HepG2 (cell line): ENCODE measurements around the gene MTIF2. TPM values are rescaled to one million over a fixed set of nuclear protein-coding genes. Genes with fewer than 3 reads are reported as not detected.

ENCODE experiments used
- ARID4A ChIP-seq: sonication (generic); formaldehyde crosslinking; IDR thresholded peaks from 2 replicates; pipeline ENCODE4 v1.5.0; 2020; ENCODE audit warnings: mild to moderate bottlenecking, missing genetic modification reagents, borderline replicate concordance
- DR1 ChIP-seq: sonication (generic); formaldehyde crosslinking; IDR thresholded peaks from 2 replicates; pipeline ENCODE4 v1.8.0; 2021; ENCODE audit warnings: mild to moderate bottlenecking, missing genetic modification reagents, inconsistent platforms
- FLYWCH1 ChIP-seq: sonication (generic); formaldehyde crosslinking; IDR thresholded peaks from 2 replicates; pipeline ENCODE4 v1.8.1; 2023; ENCODE audit warnings: mild to moderate bottlenecking, missing genetic modification reagents
- GMEB2 ChIP-seq: IDR thresholded peaks from 2 replicates; pipeline ENCODE4 v1.6.1; 2016; ENCODE audit warnings: missing biosample characterization, missing genetic modification reagents, low read depth
- IRF2 ChIP-seq: IDR thresholded peaks from 2 replicates; pipeline ENCODE4 v1.6.1; 2018; ENCODE audit warnings: missing genetic modification reagents, missing compliant biosample characterization
- MTERF4 ChIP-seq: sonication (generic); formaldehyde crosslinking; IDR thresholded peaks from 2 replicates; pipeline ENCODE4 v1.8.0; 2023; ENCODE audit warnings: mild to moderate bottlenecking, missing genetic modification reagents
- NFE2L2 ChIP-seq: fragments of 150-350 bp; IDR thresholded peaks from 2 replicates; pipeline ENCODE4 v1.6.1; 2014; ENCODE audit warnings: low read length
- NFKBIZ ChIP-seq: IDR thresholded peaks from 2 replicates; pipeline ENCODE4 v1.6.1; 2018; ENCODE audit warnings: missing genetic modification reagents, missing compliant biosample characterization
- SKI ChIP-seq: fragments of 450-650 bp; IDR thresholded peaks from one replicate; pipeline ENCODE4 v1.6.1; 2018; ENCODE audit warnings: mild to moderate bottlenecking; ENCODE audit not compliant: partially characterized antibody
- SP4 ChIP-seq: sonication (generic); formaldehyde crosslinking; IDR thresholded peaks from 2 replicates; pipeline ENCODE4 v1.8.1; 2023; ENCODE audit warnings: mild to moderate bottlenecking, missing genetic modification reagents
- ZNF142 ChIP-seq: sonication (generic); formaldehyde crosslinking; IDR thresholded peaks from 2 replicates; pipeline ENCODE4 v1.4.0; 2020; ENCODE audit warnings: missing genetic modification reagents
- ZNF180 ChIP-seq: sonication (generic); formaldehyde crosslinking; IDR thresholded peaks from 2 replicates; pipeline ENCODE4 v1.4.0; 2020; ENCODE audit warnings: low read depth, missing genetic modification reagents, borderline replicate concordance
- ZNF710 ChIP-seq: sonication (generic); formaldehyde crosslinking; IDR thresholded peaks from 2 replicates; pipeline ENCODE4 v1.5.0; 2020; ENCODE audit warnings: mild to moderate bottlenecking, missing genetic modification reagents, borderline replicate concordance
- polyA plus RNA-seq, 8 experiments: library from polyadenylated mRNA; depleted of rRNA in 3 of 8; stranded (reverse) in 7 of 8; unstranded in 1 of 8; fragments of >200 nt; fragmentation: Illumina TruSeq in 4 of 8; extraction: Trizol in 4 of 8; gene quantifications; 2 replicates each; pipeline versions ENCODE4 v1.2.1 to v1.2.3, GENCODE V29; 2011 to 2016; ENCODE audit warnings: low read depth in 4 of 8, missing spikeins in 1 of 8, mixed read lengths in 1 of 8; ENCODE audit not compliant: insufficient read depth in 1 of 8
- total RNA-seq, 5 experiments: library from RNA; depleted of rRNA; stranded (reverse); fragments of >200 nt; fragmentation: Illumina TruSeq; extraction: Trizol; gene quantifications; 2 replicates each; pipeline ENCODE4 v1.2.3, GENCODE V29; 2016; ENCODE audit warnings: low read depth in 1 of 5

The MTIF2 gene
- total and polyA plus RNA-seq, 2 of the 13 experiments (the other 11 are each of a cell fraction or from before 2014, with no cell fraction given): 32.1 to 92.1 TPM

GRCh38 chr2:55232084-55232862 is 36.8 kb downstream of the MTIF2 start, which contains the start of the genes CLHC1 and RPS27A (continued):
- no peak for TF ChIP-seq ZNF180 (CRISPR knock-in tag)
- peak; percentile 74; the same call in 1 of the 2 replicates for TF ChIP-seq DR1
- TF ChIP-seq SKI: peak; percentile 48
- TF ChIP-seq NFKBIZ (CRISPR knock-in tag): peak; percentile 22; the same call in 1 of the 2 replicates
- TF ChIP-seq MTERF4 (CRISPR knock-in tag): no peak
- TF ChIP-seq NFE2L2: peak; percentile 1; the same call in 1 of the 2 replicates
- TF ChIP-seq ZNF142 (CRISPR knock-in tag): no peak
- peak; percentile 12; the same call in 1 of the 2 replicates for TF ChIP-seq GMEB2
- TF ChIP-seq IRF2 (CRISPR knock-in tag): peak; percentile 71; the same call in 1 of the 2 replicates
- TF ChIP-seq ARID4A (CRISPR knock-in tag): peak; percentile 92; the same call in 1 of the 2 replicates
- TF ChIP-seq ZNF710 (CRISPR knock-in tag): peak; percentile 39; the same call in 1 of the 2 replicates
- peak; percentile 85 for TF ChIP-seq SP4 (CRISPR knock-in tag)
- TF ChIP-seq FLYWCH1 (CRISPR knock-in tag): peak; percentile 96; the same call in 1 of the 2 replicates
